DMS 273 (cell line): Measurements from ENCODE around the gene ZNF397.
"Not testable (repeated sequence)": the region's sequence is repeated elsewhere in the genome, so short reads cannot be mapped to it uniquely, and the experiment has no call there.

ENCODE experiments used
- DNase-seq: peaks from one replicate; lab custom pipeline; 2025; ENCODE audit not compliant: unreplicated experiment; lab: John Stamatoyannopoulos, UW

Gene ZNF397

GRCh38 chr18:35240664-35241447 is at the start of gene ZNF397:
TSS of gene ZNF397 (plus strand) at chr18:35241034. CDS start at chr18:35242471, 1,437 bp downstream.
- DNase-seq: peak; percentile 99

GRCh38 chr18:35191698-35192025 is 49.2 kb upstream of the ZNF397 start:
- no peak for DNase-seq

GRCh38 chr18:35192415-35192814 is 48.4 kb upstream of the ZNF397 start:
- peak; percentile 46 for DNase-seq

GRCh38 chr18:35193316-35193715 is 47.5 kb upstream of the ZNF397 start:
- DNase-seq: no peak

GRCh38 chr18:35197296-35197695 is 43.5 kb upstream of the ZNF397 start:
- no peak for DNase-seq

- peak; percentile 95 for DNase-seq
Measured at GRCh38 chr18:35201256-35201931, 39.4 kb upstream of the ZNF397 start.

GRCh38 chr18:35203067-35203466 is 37.8 kb upstream of the ZNF397 start:
- peak; percentile 39 for DNase-seq

- DNase-seq: no peak
Measured at GRCh38 chr18:35205199-35205712, 35.6 kb upstream of the ZNF397 start.

- DNase-seq: not testable (repeated sequence)
Measured at GRCh38 chr18:35205746-35206458, 34.9 kb upstream of the ZNF397 start.

- DNase-seq: no peak
Measured at GRCh38 chr18:35215026-35215425, 25.8 kb upstream of the ZNF397 start.

- DNase-seq: not testable (repeated sequence)
Measured at GRCh38 chr18:35216611-35217010, 24.2 kb upstream of the ZNF397 start.

GRCh38 chr18:35219331-35219730 is 21.5 kb upstream of the ZNF397 start:
- not testable (repeated sequence) for DNase-seq

- no peak for DNase-seq
Measured at GRCh38 chr18:35220424-35220823, 20.4 kb upstream of the ZNF397 start.

GRCh38 chr18:35223797-35224196 is 17.0 kb upstream of the ZNF397 start:
- DNase-seq: no peak

- DNase-seq: no peak
Measured at GRCh38 chr18:35227254-35227653, 13.6 kb upstream of the ZNF397 start.

GRCh38 chr18:35231052-35231451 is 9.8 kb upstream of the ZNF397 start:
- DNase-seq: peak; percentile 87

GRCh38 chr18:35236571-35237363 is 4.1 kb upstream of the ZNF397 start:
- DNase-seq: no peak

GRCh38 chr18:35239314-35239713 is 1.5 kb upstream of the ZNF397 start:
- DNase-seq: peak; percentile 28

- DNase-seq: no peak
Measured at GRCh38 chr18:35241448-35241804, 592 bp downstream of the ZNF397 start.

- DNase-seq: no peak
Measured at GRCh38 chr18:35242426-35242825, 1.6 kb downstream of the ZNF397 start.

- DNase-seq: no peak
Measured at GRCh38 chr18:35244671-35245070, 3.8 kb downstream of the ZNF397 start.
